ENCODE results near the gene NOXO1. TPM values are rescaled to one million over a fixed set of nuclear protein-coding genes. Genes with fewer than 3 reads are reported as not detected.
"Not testable (repeated sequence)": the region's sequence is repeated elsewhere in the genome, so short reads cannot be mapped to it uniquely, and the experiment has no call there.

NOXO1 gene
- polyA plus RNA-seq, 3 donors = 0.09 TPM; not detected in 2

DNA sequence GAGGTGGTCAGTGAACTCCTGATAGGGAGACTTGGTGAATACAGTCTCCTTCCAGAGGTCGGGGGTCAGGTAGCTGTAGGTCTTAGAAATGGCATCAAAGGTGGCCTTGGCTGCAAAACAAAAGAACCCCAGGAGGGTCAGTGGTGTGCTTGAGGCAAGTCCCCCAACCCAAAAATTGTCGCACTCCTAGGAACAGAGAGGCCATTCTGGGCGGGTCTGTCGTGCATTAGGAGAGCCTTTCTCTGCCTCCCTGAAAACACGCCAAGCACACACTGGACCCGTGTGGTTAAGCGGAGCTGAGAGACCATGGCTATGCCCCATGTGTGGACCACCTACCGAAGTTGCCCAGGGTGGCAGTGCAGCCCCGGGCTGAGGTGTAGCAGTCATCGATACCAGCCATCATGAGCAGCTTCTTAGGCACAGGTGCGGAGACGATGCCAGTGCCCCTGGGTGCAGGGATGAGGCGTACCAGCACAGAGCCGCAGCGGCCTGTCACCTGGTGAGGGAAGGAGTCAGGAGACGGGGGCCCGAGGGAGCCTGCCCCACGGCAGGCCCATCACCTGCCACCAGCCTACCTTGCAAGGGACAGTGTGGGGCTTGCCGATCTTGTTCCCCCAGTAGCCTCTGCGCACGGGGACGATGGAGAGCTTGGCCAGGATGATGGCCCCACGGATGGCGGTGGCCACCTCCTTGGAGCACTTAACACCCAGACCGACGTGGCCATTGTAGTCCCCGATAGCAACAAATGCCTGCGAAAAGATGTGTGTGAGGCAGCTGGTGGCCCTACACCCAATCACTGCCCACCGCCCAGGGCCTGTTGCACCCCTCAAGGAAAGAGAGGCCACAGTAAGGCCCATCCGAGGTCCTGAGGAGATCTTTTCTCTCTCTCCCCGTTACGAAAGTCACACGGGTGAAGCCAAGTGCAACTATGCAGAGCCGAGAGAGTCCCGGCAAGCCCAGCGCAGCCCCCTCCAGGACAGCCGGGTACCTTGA lies 18.8 kb downstream of the NOXO1 start:
- H3K9ac ChIP-seq (ENCODE audit: insufficient read depth, low read length, poor library complexity, severe bottlenecking); H3K4me2 ChIP-seq (replicated peaks; ENCODE audit: extremely low read depth, low read length, poor library complexity, severe bottlenecking); H3K27ac ChIP-seq (ENCODE audit: low read depth in 1 of 2, low read length in 2 of 2); H3K4me3 ChIP-seq (replicated peaks in 1 of 3; ENCODE audit: low read depth in 2 of 3, low read length in 3 of 3); DNase-seq; intact Hi-C loops (cut with micrococcal nuclease); H3K9me3 Mint-ChIP-seq; H2AFZ ChIP-seq (ENCODE audit: insufficient read depth, low read depth, low read length, poor library complexity, severe bottlenecking); H3K27me3 ChIP-seq (ENCODE audit: control insufficient read depth in 2 of 2, insufficient read depth in 2 of 2, low read length in 2 of 2); H3K9me3 ChIP-seq (replicated peaks in 1 of 2; ENCODE audit: control insufficient read depth in 1 of 2, insufficient read depth in 1 of 2, low read length in 2 of 2): not testable (repeated sequence)
- H3K79me2 ChIP-seq (ENCODE audit: insufficient read depth, low read length) = peaks cover 52% of the 10 kb centered on the region
- peaks cover 21% of the 10 kb centered on the region in 2 donors for H3K36me3 ChIP-seq (replicated peaks in 1 of 2; ENCODE audit: control insufficient read depth in 1 of 2, insufficient read depth in 2 of 2, low read length in 2 of 2)
- H3K4me1 ChIP-seq (ENCODE audit: control insufficient read depth in 1 of 2, insufficient read depth in 2 of 2, low read length in 2 of 2) = peaks cover 39 to 53% of the 10 kb centered on the region in 2 donors
- peaks cover 35% of the 10 kb centered on the region for H4K20me1 ChIP-seq (ENCODE audit: insufficient read depth, low read length)
- Mint-ChIP-seq H3K27me3 (ENCODE audit: low read depth in 3 of 3) (peaks cover under 1 to 14% (median 11%) of the 10 kb centered on the region in 3 donors), H3K4me3 (peak overlapping the region in 1 of 2 donors; percentile 66), H3K36me3 (peaks cover 24 to 30% of the 10 kb centered on the region in 2 donors), H3K27ac (peak overlapping the region in 2 of 7 donors; percentile 66 to 71), H3K4me1 (peaks cover 45% of the 10 kb centered on the region)
- 85% methylated on average over 26 of the region's 37 CpGs for WGBS (ENCODE audit: insufficient coverage)

DNA sequence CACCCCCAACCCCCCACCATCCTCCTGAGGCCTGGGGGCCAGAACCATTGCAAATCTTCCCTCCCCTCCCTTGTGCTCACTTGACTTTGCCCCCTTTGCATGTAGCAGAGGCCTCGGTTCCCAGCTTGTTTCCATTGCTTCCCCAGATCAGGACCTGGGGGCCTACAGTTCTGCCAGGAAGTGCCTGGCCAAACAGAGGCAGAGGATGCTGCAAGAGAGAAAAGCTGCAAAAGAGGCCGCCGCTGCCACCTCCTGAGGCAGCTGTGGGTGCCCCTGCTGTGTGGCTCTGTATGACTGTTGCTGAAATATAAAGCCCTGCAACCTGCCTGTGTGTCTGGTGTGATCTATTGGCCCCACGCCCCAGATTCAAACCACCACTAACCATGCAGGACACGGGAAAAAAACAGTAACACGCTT lies 19.6 kb downstream of the NOXO1 start:
- Mint-ChIP-seq H3K4me3 (no peak overlapping the region), H3K27me3 (ENCODE audit: low read depth in 3 of 3) (peaks cover 5 to 22% (median 18%) of the 10 kb centered on the region in 3 donors), H3K4me1 (peaks cover 45% of the 10 kb centered on the region), H3K9me3 (peaks cover 0 to 8% (median 0%) of the 10 kb centered on the region in 7 donors), H3K27ac (no peak overlapping the region), H3K36me3 (peaks cover 24 to 30% of the 10 kb centered on the region in 2 donors)
- no peak overlapping the region for H2AFZ ChIP-seq (ENCODE audit: insufficient read depth, low read depth, low read length, poor library complexity, severe bottlenecking)
- peaks cover 21% of the 10 kb centered on the region in 2 donors for H3K36me3 ChIP-seq (replicated peaks in 1 of 2; ENCODE audit: control insufficient read depth in 1 of 2, insufficient read depth in 2 of 2, low read length in 2 of 2)
- H3K27me3 ChIP-seq (ENCODE audit: control insufficient read depth in 2 of 2, insufficient read depth in 2 of 2, low read length in 2 of 2) = no peaks in the 10 kb centered on the region
- H3K9me3 ChIP-seq (replicated peaks in 1 of 2; ENCODE audit: control insufficient read depth in 1 of 2, insufficient read depth in 1 of 2, low read length in 2 of 2) = no peaks in the 10 kb centered on the region
- 44% methylated on average over 1 of the region's 6 CpGs for WGBS (ENCODE audit: insufficient coverage)
- H3K4me1 ChIP-seq (ENCODE audit: control insufficient read depth in 1 of 2, insufficient read depth in 2 of 2, low read length in 2 of 2) = peaks cover 39 to 53% of the 10 kb centered on the region in 2 donors
- no peak overlapping the region for H3K4me3 ChIP-seq (replicated peaks in 1 of 3; ENCODE audit: low read depth in 2 of 3, low read length in 3 of 3)
- no peak overlapping the region for H3K4me2 ChIP-seq (replicated peaks; ENCODE audit: extremely low read depth, low read length, poor library complexity, severe bottlenecking)
- no peak overlapping the region for H3K27ac ChIP-seq (ENCODE audit: low read depth in 1 of 2, low read length in 2 of 2)
- H3K9ac ChIP-seq (ENCODE audit: insufficient read depth, low read length, poor library complexity, severe bottlenecking) = no peak overlapping the region
- intact Hi-C loops (cut with micrococcal nuclease) = no loop called here
- no peak for DNase-seq
- peaks cover 35% of the 10 kb centered on the region for H4K20me1 ChIP-seq (ENCODE audit: insufficient read depth, low read length)
- TF ChIP-seq, protein P1, sequence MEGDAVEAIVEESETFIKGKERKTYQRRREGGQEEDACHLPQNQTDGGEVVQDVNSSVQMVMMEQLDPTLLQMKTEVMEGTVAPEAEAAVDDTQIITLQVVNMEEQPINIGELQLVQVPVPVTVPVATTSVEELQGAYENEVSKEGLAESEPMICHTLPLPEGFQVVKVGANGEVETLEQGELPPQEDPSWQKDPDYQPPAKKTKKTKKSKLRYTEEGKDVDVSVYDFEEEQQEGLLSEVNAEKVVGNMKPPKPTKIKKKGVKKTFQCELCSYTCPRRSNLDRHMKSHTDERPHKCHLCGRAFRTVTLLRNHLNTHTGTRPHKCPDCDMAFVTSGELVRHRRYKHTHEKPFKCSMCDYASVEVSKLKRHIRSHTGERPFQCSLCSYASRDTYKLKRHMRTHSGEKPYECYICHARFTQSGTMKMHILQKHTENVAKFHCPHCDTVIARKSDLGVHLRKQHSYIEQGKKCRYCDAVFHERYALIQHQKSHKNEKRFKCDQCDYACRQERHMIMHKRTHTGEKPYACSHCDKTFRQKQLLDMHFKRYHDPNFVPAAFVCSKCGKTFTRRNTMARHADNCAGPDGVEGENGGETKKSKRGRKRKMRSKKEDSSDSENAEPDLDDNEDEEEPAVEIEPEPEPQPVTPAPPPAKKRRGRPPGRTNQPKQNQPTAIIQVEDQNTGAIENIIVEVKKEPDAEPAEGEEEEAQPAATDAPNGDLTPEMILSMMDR (IDR thresholded peaks at IDR 0.05) = no peak
- peaks cover 52% of the 10 kb centered on the region for H3K79me2 ChIP-seq (ENCODE audit: insufficient read depth, low read length)
